Karpas-422 (cell line): ENCODE measurements around the gene GSTM5. TPM values are rescaled to one million over a fixed set of nuclear protein-coding genes. Genes with fewer than 3 reads are reported as not detected.

Source experiments
- DNase-seq: peaks from one replicate; pipeline ENCODE4 v3.0.0-alpha.2; 2015
- H2AFZ ChIP-seq: fragments of 200-600 bp; sonication (generic); 2 replicates; pipeline ENCODE4 v1.6.1; 2014; ENCODE audit warnings: antibody characterized with exemption, low read length, mixed read lengths
- H3K27ac ChIP-seq: fragments of 200-600 bp; sonication (generic); 2 replicates; pipeline ENCODE4 v1.5.1; 2014; ENCODE audit warnings: mild to moderate bottlenecking, low read length, moderate library complexity
- H3K27me3 ChIP-seq: fragments of 200-600 bp; sonication (generic); 2 replicates; pipeline ENCODE4 v1.6.1; 2014; ENCODE audit warnings: low read length, mixed read lengths
- H3K36me3 ChIP-seq: fragments of 200-600 bp; sonication (generic); 2 replicates; pipeline ENCODE4 v1.6.1; 2014; ENCODE audit warnings: low read length, mixed read lengths; ENCODE audit not compliant: insufficient read depth
- H3K4me1 ChIP-seq: fragments of 200-600 bp; sonication (generic); 2 replicates; pipeline ENCODE4 v1.6.1; 2014; ENCODE audit warnings: mild to moderate bottlenecking, low read length, mixed read lengths
- H3K4me2 ChIP-seq: fragments of 200-600 bp; sonication (generic); 2 replicates; pipeline ENCODE4 v1.6.1; 2014; ENCODE audit warnings: low read length, low read depth, mild to moderate bottlenecking; ENCODE audit not compliant: poor library complexity, severe bottlenecking
- H3K4me3 ChIP-seq: fragments of 200-600 bp; sonication (generic); 2 replicates; pipeline ENCODE4 v1.5.1; 2014; ENCODE audit warnings: mild to moderate bottlenecking, antibody characterized with exemption, low read length, mixed read lengths
- H3K79me2 ChIP-seq: fragments of 200-600 bp; sonication (generic); 2 replicates; pipeline ENCODE4 v1.6.1; 2014; ENCODE audit warnings: mild to moderate bottlenecking, low read length, mixed read lengths
- H3K9ac ChIP-seq: fragments of 200-600 bp; sonication (generic); 2 replicates; pipeline ENCODE4 v1.6.0; 2014; ENCODE audit warnings: low read length
- H3K9me2 ChIP-seq: fragments of 200-600 bp; sonication (generic), shearing (Covaris generic); replicated peaks from 2 replicates; pipeline ENCODE4 v1.6.0; 2014; ENCODE audit warnings: mild to moderate bottlenecking, low read length, moderate library complexity; ENCODE audit not compliant: insufficient read depth
- H3K9me3 ChIP-seq: fragments of 300-700, 200-600 bp; sonication (generic); 2 replicates; pipeline ENCODE4 v1.6.1; 2014; ENCODE audit warnings: low read length, mixed read lengths
- H4K20me1 ChIP-seq: fragments of 200-600 bp; sonication (generic); 2 replicates; pipeline ENCODE4 v1.6.1; 2014; ENCODE audit warnings: mild to moderate bottlenecking, antibody characterized with exemption, low read length, low read depth; ENCODE audit not compliant: insufficient read depth
- total RNA-seq: library from RNA; depleted of rRNA; stranded (reverse); fragments of >200 nt; shearing (Covaris generic); gene quantifications from 2 replicates; pipeline ENCODE4 v1.2.3, GENCODE V29; 2014; ENCODE audit warnings: low replicate concordance

GSTM5 gene
- total RNA-seq, 1 experiment from 2014 or later = not detected

- Histone ChIP-seq H4K20me1 (no peaks in the 10 kb centered on the region), H3K9ac (no peak overlapping the region), H3K79me2 (no peaks in the 10 kb centered on the region), H3K36me3 (no peaks in the 10 kb centered on the region), H3K4me1 (peaks cover 18% of the 10 kb centered on the region), H3K4me2 (no peak overlapping the region), H3K4me3 (no peak overlapping the region), H3K27me3 (no peaks in the 10 kb centered on the region), H3K27ac (no peak overlapping the region), H3K9me3 (no peaks in the 10 kb centered on the region), H3K9me2 (no peaks in the 10 kb centered on the region), H2AFZ (no peak overlapping the region)
- no peak for DNase-seq
Observed at GRCh38 chr1:109716570-109717090, 4.6 kb downstream of the GSTM5 start.

DNA sequence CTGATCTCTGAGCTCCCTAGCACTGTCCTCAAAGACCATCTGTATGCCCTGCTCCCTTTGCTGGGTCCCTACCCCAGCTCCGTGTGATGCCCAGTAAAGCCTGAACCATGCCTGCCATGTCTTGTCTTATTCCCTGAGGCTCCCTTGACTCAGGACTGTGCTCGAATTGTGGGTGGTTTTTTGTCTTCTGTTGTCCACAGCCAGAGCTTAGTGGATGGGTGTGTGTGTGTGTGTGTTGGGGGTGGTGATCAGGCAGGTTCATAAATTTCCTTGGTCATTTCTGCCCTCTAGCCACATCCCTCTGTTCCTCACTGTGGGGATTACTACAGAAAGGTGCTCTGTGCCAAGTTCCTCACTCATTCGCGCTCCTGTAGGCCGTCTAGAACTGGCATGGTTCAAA, 5.7 kb downstream of the GSTM5 start:
- Histone ChIP-seq H4K20me1 (no peaks in the 10 kb centered on the region), H3K36me3 (no peaks in the 10 kb centered on the region), H3K9ac (no peak overlapping the region), H3K27ac (no peak overlapping the region), H2AFZ (no peak overlapping the region), H3K4me3 (no peak overlapping the region), H3K4me2 (no peak overlapping the region), H3K9me3 (no peaks in the 10 kb centered on the region), H3K4me1 (peaks cover 18% of the 10 kb centered on the region), H3K79me2 (no peaks in the 10 kb centered on the region), H3K9me2 (no peaks in the 10 kb centered on the region), H3K27me3 (no peaks in the 10 kb centered on the region)
- no peak for DNase-seq

GRCh38 chr1:109718495-109718894, 6.4 kb downstream of the GSTM5 start:
- H4K20me1 ChIP-seq = no peaks in the 10 kb centered on the region
- no peaks in the 10 kb centered on the region for H3K79me2 ChIP-seq
- peak; percentile 42 for DNase-seq
- peaks cover 18% of the 10 kb centered on the region for H3K4me1 ChIP-seq
- no peak overlapping the region for H3K27ac ChIP-seq
- no peak overlapping the region for H3K4me3 ChIP-seq
- no peaks in the 10 kb centered on the region for H3K36me3 ChIP-seq
- no peak overlapping the region for H3K4me2 ChIP-seq
- no peak overlapping the region for H3K9ac ChIP-seq
- H3K9me3 ChIP-seq = no peaks in the 10 kb centered on the region
- H3K27me3 ChIP-seq = no peaks in the 10 kb centered on the region
- no peaks in the 10 kb centered on the region for H3K9me2 ChIP-seq
- H2AFZ ChIP-seq = no peak overlapping the region

- Histone ChIP-seq H3K36me3 (no peaks in the 10 kb centered on the region), H3K9me2 (no peaks in the 10 kb centered on the region), H3K9me3 (no peaks in the 10 kb centered on the region), H3K4me1 (peaks cover 18% of the 10 kb centered on the region), H3K4me2 (peak overlapping the region; percentile 15), H3K27me3 (no peaks in the 10 kb centered on the region), H3K4me3 (no peak overlapping the region), H4K20me1 (no peaks in the 10 kb centered on the region), H3K27ac (no peak overlapping the region), H3K9ac (no peak overlapping the region), H2AFZ (no peak overlapping the region), H3K79me2 (no peaks in the 10 kb centered on the region)
- peak; percentile 64 for DNase-seq
Observed at GRCh38 chr1:109719337-109719837, 7.3 kb downstream of the GSTM5 start.

DNA sequence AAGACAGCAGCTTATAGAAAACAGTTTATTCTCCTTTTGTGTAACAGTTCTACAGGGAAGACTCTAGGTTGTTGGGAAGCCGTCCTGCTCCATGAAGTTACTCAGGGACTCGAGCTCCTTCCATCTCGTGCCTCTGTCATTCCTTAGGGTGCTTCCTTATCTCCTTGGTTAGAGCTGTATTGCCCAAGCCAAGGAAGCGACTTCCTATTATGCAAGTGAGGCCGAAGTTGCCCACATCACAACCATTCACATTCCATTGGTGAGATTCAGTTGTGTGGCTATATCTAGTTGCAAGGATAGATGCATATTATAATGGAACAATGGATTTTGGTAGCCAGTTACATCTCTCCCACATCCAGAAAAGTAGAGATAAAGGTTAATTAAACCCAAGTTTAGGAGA, 9.0 kb downstream of the GSTM5 start:
- no peak overlapping the region for H3K4me2 ChIP-seq
- H3K9ac ChIP-seq = no peak overlapping the region
- no peaks in the 10 kb centered on the region for H3K79me2 ChIP-seq
- no peaks in the 10 kb centered on the region for H3K9me3 ChIP-seq
- H2AFZ ChIP-seq = no peak overlapping the region
- H3K36me3 ChIP-seq = no peaks in the 10 kb centered on the region
- H4K20me1 ChIP-seq = no peaks in the 10 kb centered on the region
- no peak overlapping the region for H3K4me3 ChIP-seq
- no peak for DNase-seq
- H3K9me2 ChIP-seq = no peaks in the 10 kb centered on the region
- H3K27ac ChIP-seq = no peak overlapping the region
- H3K4me1 ChIP-seq = peaks cover 18% of the 10 kb centered on the region
- no peaks in the 10 kb centered on the region for H3K27me3 ChIP-seq

GRCh38 chr1:109721971-109722370, 9.9 kb downstream of the GSTM5 start:
- Histone ChIP-seq H3K9me3 (no peaks in the 10 kb centered on the region), H3K27me3 (no peaks in the 10 kb centered on the region), H3K4me2 (no peak overlapping the region), H3K4me1 (peaks cover 18% of the 10 kb centered on the region), H3K9ac (no peak overlapping the region), H3K36me3 (no peaks in the 10 kb centered on the region), H4K20me1 (no peaks in the 10 kb centered on the region), H3K4me3 (no peak overlapping the region), H3K79me2 (no peaks in the 10 kb centered on the region), H3K9me2 (no peaks in the 10 kb centered on the region), H2AFZ (no peak overlapping the region), H3K27ac (no peak overlapping the region)
- no peak for DNase-seq

DNA sequence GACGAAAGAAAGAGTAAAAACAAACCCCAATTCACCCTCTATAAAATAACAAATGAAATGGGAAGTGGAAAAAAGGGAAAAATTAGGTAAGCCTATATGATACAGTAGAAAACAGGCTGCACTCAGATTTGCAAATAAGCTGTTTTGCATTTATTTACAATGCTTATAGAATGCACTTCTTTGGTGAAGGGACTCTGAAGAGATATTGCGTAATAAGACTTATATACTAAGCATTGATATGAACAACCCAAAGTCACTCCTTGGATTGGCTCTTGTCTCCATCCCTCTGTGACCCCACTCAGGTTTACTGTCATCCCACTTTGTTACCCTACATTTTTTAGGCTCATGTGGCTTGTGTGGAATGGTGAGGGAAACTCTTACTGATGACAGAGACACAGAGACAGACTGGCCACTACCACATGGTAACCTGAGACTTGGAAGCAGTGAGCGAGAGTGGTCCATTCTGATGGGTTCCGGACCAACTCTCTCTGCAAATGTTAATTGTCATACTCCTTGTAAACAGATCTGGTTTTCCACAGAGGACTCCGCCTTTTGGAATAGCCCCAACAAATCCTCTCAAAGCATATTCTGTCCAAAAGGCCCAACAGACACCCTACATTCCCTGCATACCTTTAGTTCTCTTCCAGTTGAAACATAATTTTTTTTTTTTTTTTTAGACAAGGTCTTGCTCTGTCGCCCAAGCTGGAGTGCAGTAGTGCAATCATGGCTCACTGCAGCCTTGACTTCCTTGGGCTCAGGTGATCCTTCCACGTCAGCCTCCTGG, 11.0 kb downstream of the GSTM5 start:
- no peak overlapping the region for H3K4me2 ChIP-seq
- H3K4me1 ChIP-seq = peaks cover 18% of the 10 kb centered on the region
- no peak overlapping the region for H3K27ac ChIP-seq
- no peaks in the 10 kb centered on the region for H3K27me3 ChIP-seq
- H3K4me3 ChIP-seq = no peak overlapping the region
- no peaks in the 10 kb centered on the region for H3K36me3 ChIP-seq
- no peaks in the 10 kb centered on the region for H4K20me1 ChIP-seq
- DNase-seq = no peak
- H3K79me2 ChIP-seq = no peaks in the 10 kb centered on the region
- no peaks in the 10 kb centered on the region for H3K9me3 ChIP-seq
- no peak overlapping the region for H3K9ac ChIP-seq
- no peaks in the 10 kb centered on the region for H3K9me2 ChIP-seq
- no peak overlapping the region for H2AFZ ChIP-seq

DNA sequence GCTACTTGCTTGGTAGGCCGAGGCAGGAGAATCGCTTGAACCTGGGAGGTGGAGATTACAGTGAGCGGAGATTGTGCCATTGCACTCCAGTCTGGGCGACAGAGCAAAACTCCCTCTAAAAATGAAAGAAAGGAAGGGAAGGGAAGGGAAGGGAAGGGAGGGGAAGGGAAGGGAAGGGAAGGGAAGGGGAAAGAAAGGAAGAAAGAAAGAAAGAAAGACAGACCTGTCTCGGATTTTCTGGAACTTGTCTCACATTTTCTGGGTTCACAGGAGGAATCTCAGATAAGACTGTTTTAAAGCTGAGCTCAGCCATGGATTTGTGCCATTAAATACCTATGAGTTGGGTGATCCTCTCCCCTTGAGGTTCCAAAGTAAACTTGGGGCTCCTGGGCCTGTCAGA, 12.9 kb downstream of the GSTM5 start:
- Histone ChIP-seq H2AFZ (no peak overlapping the region), H3K4me2 (no peak overlapping the region), H3K9ac (no peak overlapping the region)

More for the DNA sequence above, 12.9 kb downstream of the GSTM5 start:
- no peaks in the 10 kb centered on the region for H3K27me3 ChIP-seq
- no peaks in the 10 kb centered on the region for H3K9me2 ChIP-seq
- no peaks in the 10 kb centered on the region for H3K9me3 ChIP-seq
- no peaks in the 10 kb centered on the region for H3K36me3 ChIP-seq
- no peak for DNase-seq
- no peak overlapping the region for H3K4me3 ChIP-seq
- no peak overlapping the region for H3K27ac ChIP-seq
- H3K4me1 ChIP-seq = peaks cover 3% of the 10 kb centered on the region
- H4K20me1 ChIP-seq = no peaks in the 10 kb centered on the region
- H3K79me2 ChIP-seq = no peaks in the 10 kb centered on the region
